Erythroblast (primary cell): ENCODE results near the gene SLC66A3.

Experiments
- GATA1 ChIP-seq: IDR thresholded peaks from 2 replicates; pipeline ENCODE4 v1.6.1; 2011; ENCODE audit warnings: low read depth, mild to moderate bottlenecking, control low read depth, low read length, moderate library complexity
- POLR2A ChIP-seq: IDR thresholded peaks from 2 replicates; pipeline ENCODE4 v1.6.1; 2011; ENCODE audit warnings: mild to moderate bottlenecking, low read length

- no peak for TF ChIP-seq POLR2A
- no peak for TF ChIP-seq GATA1
Observed at GRCh38 chr2:11180653-11181052, 25.4 kb downstream of the SLC66A3 start.
